GM23338 (cell line): ENCODE data around the gene KRTAP20-1.

Experiments used
- CREB1 ChIP-seq: fragments of 250-450 bp; sonication (Bioruptor Pico); IDR thresholded peaks from 2 replicates; pipeline ENCODE4 v1.5.0; 2020; ENCODE audit warnings: low read depth, mild to moderate bottlenecking, moderate library complexity
- ETS1 ChIP-seq: IDR thresholded peaks from 2 replicates; pipeline ENCODE4 v1.6.1; 2016; ENCODE audit warnings: antibody characterized with exemption
- EZH2 ChIP-seq: fragments of 200-600 bp; sonication (generic); IDR thresholded peaks from one replicate; pipeline ENCODE4 v1.8.0; 2017; ENCODE audit warnings: antibody characterized with exemption, mild to moderate bottlenecking, low read depth; ENCODE audit not compliant: unreplicated experiment
- EZH2phosphoT487 ChIP-seq: fragments of 200-600 bp; sonication (generic); IDR thresholded peaks from one replicate; pipeline ENCODE4 v1.8.1; 2018; ENCODE audit warnings: antibody characterized with exemption; ENCODE audit not compliant: unreplicated experiment
- JUNB ChIP-seq: IDR thresholded peaks from one replicate; pipeline ENCODE4 v1.6.1; 2016; ENCODE audit warnings: antibody characterized with exemption; ENCODE audit not compliant: unreplicated experiment
- NANOG ChIP-seq: IDR thresholded peaks from 2 replicates; pipeline ENCODE4 v1.6.1; 2016; ENCODE audit warnings: antibody characterized with exemption, borderline replicate concordance
- POLR2AphosphoS5 ChIP-seq: IDR thresholded peaks from 2 replicates; pipeline ENCODE4 v1.6.1; 2016; ENCODE audit warnings: antibody characterized with exemption, low read depth
- REST ChIP-seq: IDR thresholded peaks from one replicate; pipeline ENCODE4 v1.6.1; 2018; ENCODE audit warnings: antibody characterized with exemption; ENCODE audit not compliant: unreplicated experiment
- STAT1 ChIP-seq: IDR thresholded peaks from one replicate; pipeline ENCODE4 v1.6.1; 2016; ENCODE audit warnings: antibody characterized with exemption; ENCODE audit not compliant: unreplicated experiment
- ZNF114 ChIP-seq: fragments of 250-450 bp; sonication (Bioruptor Pico); IDR thresholded peaks from 2 replicates; pipeline ENCODE4 v1.5.0; 2020; ENCODE audit warnings: mild to moderate bottlenecking, moderate library complexity
- ZNF331 ChIP-seq: fragments of 250-450 bp; sonication (Bioruptor Pico); IDR thresholded peaks from 2 replicates; pipeline ENCODE4 v1.5.0; 2020; ENCODE audit warnings: low read depth, mild to moderate bottlenecking, moderate library complexity
- TF ChIP-seq, protein P1 (sequence below), 2 experiments: fragments of 200-600 bp in 1 of 2; sonication (generic) in 1 of 2; conservative IDR thresholded peaks; 2 replicates each; pipeline versions ENCODE4 v1.5.1 to v1.6.1; 2016 to 2017; ENCODE audit warnings: antibody characterized with exemption in 2 of 2, low read depth in 2 of 2, mild to moderate bottlenecking in 2 of 2, moderate library complexity in 1 of 2

DNA sequence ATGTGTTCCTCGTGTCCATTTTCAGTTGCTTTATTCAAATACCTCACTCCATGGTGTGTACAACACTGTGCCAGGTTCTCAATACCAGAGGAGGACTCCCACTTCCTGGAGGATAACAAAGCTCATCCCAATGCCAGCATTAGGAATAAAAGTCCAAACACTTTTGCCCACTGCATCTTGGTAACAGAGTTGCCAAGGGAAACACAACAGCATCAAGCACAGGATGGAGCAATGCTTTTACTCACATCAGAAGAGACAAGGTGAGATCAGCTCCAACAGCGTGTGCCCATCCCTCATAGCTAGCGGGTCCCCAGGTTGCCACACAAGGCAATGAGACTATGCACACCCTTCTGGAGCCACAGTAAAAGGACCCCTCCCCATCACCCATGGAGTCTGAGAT is 7.1 kb downstream of the KRTAP20-1 start:
- TF ChIP-seq, protein P1, sequence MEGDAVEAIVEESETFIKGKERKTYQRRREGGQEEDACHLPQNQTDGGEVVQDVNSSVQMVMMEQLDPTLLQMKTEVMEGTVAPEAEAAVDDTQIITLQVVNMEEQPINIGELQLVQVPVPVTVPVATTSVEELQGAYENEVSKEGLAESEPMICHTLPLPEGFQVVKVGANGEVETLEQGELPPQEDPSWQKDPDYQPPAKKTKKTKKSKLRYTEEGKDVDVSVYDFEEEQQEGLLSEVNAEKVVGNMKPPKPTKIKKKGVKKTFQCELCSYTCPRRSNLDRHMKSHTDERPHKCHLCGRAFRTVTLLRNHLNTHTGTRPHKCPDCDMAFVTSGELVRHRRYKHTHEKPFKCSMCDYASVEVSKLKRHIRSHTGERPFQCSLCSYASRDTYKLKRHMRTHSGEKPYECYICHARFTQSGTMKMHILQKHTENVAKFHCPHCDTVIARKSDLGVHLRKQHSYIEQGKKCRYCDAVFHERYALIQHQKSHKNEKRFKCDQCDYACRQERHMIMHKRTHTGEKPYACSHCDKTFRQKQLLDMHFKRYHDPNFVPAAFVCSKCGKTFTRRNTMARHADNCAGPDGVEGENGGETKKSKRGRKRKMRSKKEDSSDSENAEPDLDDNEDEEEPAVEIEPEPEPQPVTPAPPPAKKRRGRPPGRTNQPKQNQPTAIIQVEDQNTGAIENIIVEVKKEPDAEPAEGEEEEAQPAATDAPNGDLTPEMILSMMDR (conservative IDR thresholded peaks at IDR 0.05; ENCODE audit: low read depth in 2 of 2), result no peak
- TF ChIP-seq POLR2AphosphoS5 (no peak), EZH2 (no peak), REST (no peak), JUNB (no peak), EZH2phosphoT487 (no peak), CREB1 (CRISPR knock-in tag) (no peak), STAT1 (no peak), ETS1 (no peak), ZNF114 (no peak), NANOG (no peak), ZNF331 (CRISPR knock-in tag) (no peak)
